Activated T-helper 1 cell treated with anti-CD3 and anti-CD28 coated beads, Interleukin-12 subunit alpha, Interleukin-12 subunit beta, Interleukin-2, Interleukin-4 antibody, amounts not matched to agents 30 ng/mL and 10 ng/mL and 1 ng/mL, durations not matched to agents 14 hours and 24 hours and 36 hours (primary cell): ENCODE data around the gene HNRNPR. TPM values are rescaled to one million over a fixed set of nuclear protein-coding genes. Genes with fewer than 3 reads are reported as not detected.
"Not testable (repeated sequence)": the region's sequence is repeated elsewhere in the genome, so short reads cannot be mapped to it uniquely, and the experiment has no call there.

Experiments
- DNase-seq: peaks from one replicate; pipeline ENCODE4 v3.0.0; 2021; ENCODE audit warnings: low spot score
- H3K27ac Mint-ChIP-seq: one replicate; pipeline ENCODE4 v1.8.0; 2021; ENCODE audit warnings: mild to moderate bottlenecking, mixed read lengths
- H3K27me3 Mint-ChIP-seq: one replicate; pipeline ENCODE4 v1.8.0; 2022; ENCODE audit warnings: mild to moderate bottlenecking, moderate library complexity, mixed read lengths; ENCODE audit not compliant: insufficient read depth
- H3K36me3 Mint-ChIP-seq: one replicate; pipeline ENCODE4 v1.8.0; 2021; ENCODE audit warnings: low read depth, mixed read lengths
- H3K4me1 Mint-ChIP-seq: one replicate; pipeline ENCODE4 v1.8.0; 2021; ENCODE audit warnings: low read depth, mixed read lengths
- H3K4me3 Mint-ChIP-seq: one replicate; pipeline ENCODE4 v1.8.0; 2021; ENCODE audit warnings: mild to moderate bottlenecking, moderate library complexity, mixed read lengths
- H3K9me3 Mint-ChIP-seq: one replicate; pipeline ENCODE4 v1.8.0; 2021; ENCODE audit warnings: mixed read lengths
- intact Hi-C: fragments of 100-400 bp; cut with micrococcal nuclease; formaldehyde crosslinking; loops from one replicate; pipeline ENCODE4 v1.15.1; 2024
- total RNA-seq: library from RNA; stranded (reverse); gene quantifications from 2 replicates; pipeline ENCODE4 v1.2.3, GENCODE V29; 2022

The HNRNPR gene
- total RNA-seq, 1 donor from 2014 or later, result 241 TPM

DNA sequence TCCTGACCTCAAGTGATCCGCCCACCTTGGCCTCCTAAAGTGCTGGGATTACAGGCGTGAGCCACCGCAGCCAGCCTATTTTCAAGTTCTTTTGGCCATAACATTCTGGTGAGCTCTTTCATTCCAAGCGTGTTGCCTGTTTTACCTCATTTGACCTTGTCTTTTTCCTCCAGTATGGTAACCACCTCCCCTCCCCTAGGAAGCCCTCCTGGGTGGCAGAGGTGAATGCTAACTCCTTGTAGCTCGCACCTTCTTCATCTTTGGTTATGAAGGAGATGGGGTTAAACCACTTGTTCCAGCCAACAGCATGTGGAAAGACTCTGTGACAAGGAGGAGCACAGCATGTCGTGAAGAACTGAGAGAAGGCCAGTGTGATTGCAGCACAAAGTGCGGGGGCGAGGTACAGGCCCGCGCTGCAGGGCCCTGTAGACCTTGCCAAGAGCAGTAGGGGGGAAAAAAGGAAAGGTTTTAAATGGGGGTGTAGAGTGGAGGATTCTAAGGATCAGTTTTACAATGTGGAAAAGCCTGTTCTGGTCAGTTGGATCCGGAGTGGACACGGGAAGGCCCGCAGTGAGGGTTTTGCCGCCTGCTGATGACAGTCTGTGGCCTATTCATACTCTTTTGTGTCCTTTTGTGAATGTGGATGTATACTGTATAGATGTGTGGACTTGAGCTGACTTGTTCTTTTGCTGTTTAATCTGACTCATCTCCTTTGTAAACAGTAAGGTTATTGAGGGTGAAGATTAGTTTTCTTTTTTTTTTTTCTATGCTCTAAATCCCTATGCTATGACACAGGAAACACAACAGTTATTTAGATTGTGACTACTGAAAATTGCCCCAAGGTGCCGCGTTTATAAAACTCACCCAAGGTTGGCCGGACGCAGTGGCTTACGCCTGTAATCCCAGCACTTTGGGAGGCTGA, 33.1 kb upstream of the HNRNPR start:
- DNase-seq, result no peak

DNA sequence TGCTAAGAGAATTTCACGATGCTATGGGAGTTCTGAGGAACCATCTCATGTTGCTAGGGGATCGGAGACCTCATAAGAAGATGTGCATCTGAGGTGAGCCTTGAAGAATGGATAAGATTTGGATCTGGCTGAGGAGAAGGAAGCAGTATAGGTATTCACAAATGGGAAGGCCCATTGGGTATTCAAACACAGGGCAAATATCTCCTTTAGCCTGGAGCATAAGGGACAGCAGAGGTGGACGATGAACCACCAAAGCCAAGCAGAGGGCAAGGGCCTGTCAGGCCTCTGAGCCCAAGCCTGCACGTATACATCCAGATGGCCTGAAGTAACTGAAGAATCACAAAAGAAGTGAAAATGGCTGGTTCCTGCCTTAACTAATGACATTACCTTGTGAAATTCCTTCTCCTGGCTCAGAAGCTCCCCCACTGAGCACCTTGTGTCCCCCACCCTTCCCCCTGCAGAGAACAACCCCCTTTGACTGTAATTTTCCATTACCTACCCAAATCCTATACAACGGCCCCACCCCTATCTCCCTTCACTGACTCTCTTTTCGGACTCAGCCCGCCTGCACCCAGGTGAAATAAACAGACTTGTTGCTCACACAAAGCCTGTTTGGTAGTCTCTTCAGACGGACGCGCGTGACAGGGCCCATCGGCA, 30.1 kb upstream of the HNRNPR start:
- H3K36me3 Mint-ChIP-seq, intact Hi-C loops, H3K27ac Mint-ChIP-seq, DNase-seq, H3K27me3 Mint-ChIP-seq, H3K4me3 Mint-ChIP-seq, H3K9me3 Mint-ChIP-seq: not testable (repeated sequence)
- H3K4me1 Mint-ChIP-seq, result peaks cover 13% of the 10 kb centered on the region

More for the DNA sequence above, 33.1 kb upstream of the HNRNPR start:
- Mint-ChIP-seq H3K4me3 (no peak overlapping the region), H3K4me1 (no peaks in the 10 kb centered on the region), H3K9me3 (no peaks in the 10 kb centered on the region), H3K36me3 (peaks cover 4% of the 10 kb centered on the region), H3K27ac (no peak overlapping the region), H3K27me3 (peaks cover 2% of the 10 kb centered on the region)
- intact Hi-C loops, result no loop called here

GRCh38 chr1:23371987-23372880, 28.1 kb upstream of the HNRNPR start:
- H3K9me3 Mint-ChIP-seq, result no peaks in the 10 kb centered on the region
- H3K27ac Mint-ChIP-seq, result no peak overlapping the region
- H3K27me3 Mint-ChIP-seq, result peaks cover 2% of the 10 kb centered on the region
- intact Hi-C loops, result no loop called here
- DNase-seq, result no peak
- H3K36me3 Mint-ChIP-seq, result peaks cover 8% of the 10 kb centered on the region
- H3K4me3 Mint-ChIP-seq, result no peak overlapping the region
- H3K4me1 Mint-ChIP-seq, result peaks cover 19% of the 10 kb centered on the region

DNA sequence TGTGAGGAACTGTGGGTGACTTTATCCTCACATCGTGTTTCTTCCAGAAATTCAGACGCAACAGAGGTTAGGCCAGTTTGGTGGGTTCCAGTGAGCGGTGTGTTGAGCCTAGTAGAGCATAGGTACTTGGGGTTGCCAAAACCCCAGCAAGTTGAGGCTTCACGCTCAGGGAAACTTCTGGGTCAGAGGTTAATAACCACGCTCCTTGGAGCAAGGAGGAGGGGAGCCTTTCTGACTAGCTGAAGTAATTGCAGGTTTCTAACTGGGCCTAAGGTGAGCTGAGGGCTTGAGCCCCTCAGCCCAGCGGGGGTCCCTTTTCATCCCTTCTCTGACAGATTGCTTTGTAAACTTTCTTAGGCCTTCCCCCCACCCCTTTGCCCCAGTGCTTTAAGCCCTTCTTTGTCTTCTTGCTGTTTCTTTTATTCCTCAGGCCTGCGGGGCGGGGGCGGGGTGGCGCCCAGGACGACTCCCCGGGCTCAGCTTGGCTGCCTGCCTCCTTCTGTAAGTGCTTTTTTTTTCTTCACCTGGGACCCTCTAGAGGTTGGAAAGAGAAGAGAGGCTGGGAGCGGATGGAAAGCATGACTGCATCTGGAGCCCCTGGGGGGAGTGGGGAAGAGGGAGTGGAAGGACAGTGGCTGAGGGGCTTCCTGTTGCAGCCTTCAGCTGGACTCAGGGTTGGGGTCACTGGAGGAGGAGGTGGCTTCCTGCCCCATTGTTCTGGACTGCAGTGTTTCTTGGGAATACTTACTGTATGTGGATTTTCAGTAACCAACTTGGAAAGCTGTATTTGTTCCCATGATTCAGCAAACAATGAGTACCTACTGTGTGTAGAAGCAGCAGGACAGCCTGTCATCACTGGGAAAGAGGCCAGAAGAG, 26.9 kb upstream of the HNRNPR start:
- Mint-ChIP-seq H3K36me3 (peaks cover 19% of the 10 kb centered on the region), H3K4me1 (peaks cover 27% of the 10 kb centered on the region), H3K9me3 (peaks cover 10% of the 10 kb centered on the region), H3K27ac (no peak overlapping the region), H3K27me3 (peaks cover 2% of the 10 kb centered on the region), H3K4me3 (peak overlapping the region; percentile 95)
- DNase-seq, result no peak
- intact Hi-C loops, result no loop called here

DNA sequence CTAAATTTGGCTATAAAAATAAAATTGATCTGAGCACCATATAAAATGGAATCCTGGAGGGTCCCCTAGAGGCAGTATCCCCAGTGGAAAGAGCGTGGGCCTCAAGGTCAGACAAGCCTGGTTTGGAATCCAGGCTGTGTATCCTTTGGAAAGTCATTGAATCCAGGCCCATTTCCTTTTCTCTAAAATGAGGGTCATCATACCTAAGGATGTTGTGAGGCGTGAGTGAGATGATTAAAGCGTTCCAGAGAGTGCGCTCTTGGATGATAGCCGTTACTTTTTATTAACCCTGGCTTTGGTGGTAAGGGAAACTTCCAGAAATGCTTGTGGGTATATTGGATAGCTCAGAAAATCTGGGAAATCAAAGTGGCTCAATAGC, 26.2 kb upstream of the HNRNPR start:
- peaks cover 2% of the 10 kb centered on the region for H3K27me3 Mint-ChIP-seq
- H3K4me3 Mint-ChIP-seq, result peak overlapping the region; percentile 95
- intact Hi-C loops, result no loop called here
- peaks cover 12% of the 10 kb centered on the region for H3K9me3 Mint-ChIP-seq
- DNase-seq, result no peak
- H3K27ac Mint-ChIP-seq, result peak overlapping the region; percentile 13
- H3K4me1 Mint-ChIP-seq, result peaks cover 27% of the 10 kb centered on the region
- peaks cover 21% of the 10 kb centered on the region for H3K36me3 Mint-ChIP-seq

DNA sequence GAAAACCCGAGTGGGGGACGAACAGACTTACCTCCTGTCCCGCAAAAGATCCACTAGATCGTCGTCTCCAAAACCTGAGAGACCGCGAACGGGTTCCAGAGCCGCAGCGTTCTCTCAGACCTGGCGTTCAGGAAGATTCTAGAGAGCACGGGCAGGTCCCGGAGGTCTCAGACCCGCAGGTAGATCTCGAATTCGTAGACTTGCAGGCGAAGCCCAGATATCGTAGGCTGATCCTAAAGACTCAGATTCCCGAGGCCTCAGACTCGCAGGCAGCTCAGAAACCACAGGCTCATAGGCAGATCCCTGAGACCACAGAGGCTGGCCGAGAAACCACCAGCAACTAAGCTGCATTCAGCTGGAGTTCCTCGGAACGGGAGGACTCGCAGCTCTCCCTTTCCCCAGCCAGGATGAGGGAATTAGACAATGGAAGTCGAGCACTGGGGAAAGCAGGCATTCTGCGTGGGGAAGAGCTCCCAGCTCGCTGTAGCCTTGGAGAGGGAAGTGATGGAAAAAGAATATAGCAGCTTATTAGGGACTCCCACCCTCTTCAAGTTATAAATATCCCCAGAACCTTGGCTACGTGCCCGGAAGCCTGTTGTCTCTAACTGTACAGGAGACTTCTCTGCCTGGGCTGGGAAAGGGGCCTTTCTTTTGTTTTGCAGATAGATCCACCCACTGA, 25.4 kb upstream of the HNRNPR start, which contains the start of gene ZNF436:
Gene ZNF436, minus strand, starts transcription at position 502 of the 679 bp plus-strand sequence. CDS start 1,831 bp downstream, outside the sequence.
- peaks cover 17% of the 10 kb centered on the region for H3K9me3 Mint-ChIP-seq
- H3K27me3 Mint-ChIP-seq, result no peaks in the 10 kb centered on the region
- H3K36me3 Mint-ChIP-seq, result peaks cover 27% of the 10 kb centered on the region
- DNase-seq, result no peak
- peak within 1 kb of the TSS; percentile 96 for H3K27ac Mint-ChIP-seq
- intact Hi-C loops, result loop anchor here (2.0 to 10.0 kb wide), 5 partner anchors 37 to 321 kb away; partner anchors contain the start of genes ASAP3 and RPL11
- peak within 1 kb of the TSS; percentile 95 for H3K4me3 Mint-ChIP-seq
- H3K4me1 Mint-ChIP-seq, result peaks cover 27% of the 10 kb centered on the region

DNA sequence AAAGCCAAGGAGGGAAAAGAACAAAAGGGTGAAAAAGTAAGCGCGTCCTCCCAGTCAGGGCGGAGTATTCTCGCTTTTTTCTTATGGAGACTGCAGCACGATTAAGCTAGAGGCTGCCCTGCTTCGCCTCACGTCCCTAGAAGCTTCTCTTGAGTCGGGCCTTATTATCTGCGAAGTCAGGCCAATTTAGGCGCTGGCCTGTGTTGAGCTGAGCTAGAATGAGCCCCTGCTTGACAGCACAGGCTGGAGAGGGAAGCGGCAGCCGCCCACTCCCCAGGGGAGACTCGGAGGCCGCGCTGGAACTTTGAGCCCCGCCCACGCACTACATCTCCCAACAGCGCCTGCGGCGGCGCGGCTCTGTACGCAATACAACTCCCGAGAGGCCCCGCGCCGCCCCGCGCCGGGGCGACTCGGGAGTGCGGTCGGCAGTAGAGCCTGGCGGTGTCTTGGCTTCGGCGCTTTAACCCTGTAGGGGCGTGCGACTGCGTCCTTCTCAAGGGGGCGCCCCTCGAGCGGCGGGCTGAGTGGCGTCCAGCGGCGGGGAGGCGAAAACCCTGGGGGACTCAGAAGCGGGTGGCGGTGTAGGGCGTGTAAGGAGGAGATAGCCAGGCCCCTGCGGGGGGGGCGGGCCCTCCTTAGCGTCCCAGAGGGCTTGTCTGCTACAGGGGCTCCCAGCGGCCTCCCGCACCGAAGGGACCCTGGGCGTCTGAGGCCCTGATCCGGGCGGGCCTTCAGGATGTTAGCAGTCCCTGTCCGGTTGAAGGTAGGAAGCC, 24.7 kb upstream of the HNRNPR start:
- Mint-ChIP-seq H3K27ac (peak overlapping the region; percentile 96), H3K9me3 (peaks cover 21% of the 10 kb centered on the region), H3K36me3 (peaks cover 32% of the 10 kb centered on the region), H3K4me1 (peaks cover 27% of the 10 kb centered on the region), H3K27me3 (no peaks in the 10 kb centered on the region), H3K4me3 (peak overlapping the region; percentile 95)
- DNase-seq, result peak; percentile 85
- intact Hi-C loops, result loop anchor here (1.0 to 10.0 kb wide), 10 partner anchors 24 to 457 kb away; partner anchors contain the start of genes ASAP3, GALE, HMGCL and HNRNPR

- Mint-ChIP-seq H3K9me3 (peaks cover 28% of the 10 kb centered on the region), H3K4me1 (peaks cover 27% of the 10 kb centered on the region), H3K27me3 (no peaks in the 10 kb centered on the region), H3K27ac (peak overlapping the region; percentile 96), H3K36me3 (peaks cover 39% of the 10 kb centered on the region), H3K4me3 (peak overlapping the region; percentile 95)
- intact Hi-C loops, result loop anchor here (1.0 to 10.0 kb wide), 10 partner anchors 24 to 457 kb away; partner anchors contain the start of genes ASAP3, GALE, HMGCL and HNRNPR
- peak; percentile 98 for DNase-seq
Measured at GRCh38 chr1:23367791-23368561, 23.9 kb upstream of the HNRNPR start.

- intact Hi-C loops, result loop anchor here (5.0 to 10.0 kb wide), 2 partner anchors 35 to 253 kb away; no protein-coding TSS in a partner anchor
- H3K9me3 Mint-ChIP-seq, result peaks cover 33% of the 10 kb centered on the region
- peak overlapping the region; percentile 95 for H3K4me3 Mint-ChIP-seq
- H3K27ac Mint-ChIP-seq, result peak overlapping the region; percentile 93
- H3K27me3 Mint-ChIP-seq, result no peaks in the 10 kb centered on the region
- H3K36me3 Mint-ChIP-seq, result peaks cover 43% of the 10 kb centered on the region
- H3K4me1 Mint-ChIP-seq, result peaks cover 27% of the 10 kb centered on the region
- no peak for DNase-seq
Measured at GRCh38 chr1:23367451-23367790, 23.3 kb upstream of the HNRNPR start.

GRCh38 chr1:23366598-23366997, 22.5 kb upstream of the HNRNPR start:
- Mint-ChIP-seq H3K4me1 (peaks cover 27% of the 10 kb centered on the region), H3K27ac (no peak overlapping the region), H3K9me3 (peaks cover 41% of the 10 kb centered on the region), H3K4me3 (peak overlapping the region; percentile 95), H3K36me3 (peaks cover 50% of the 10 kb centered on the region), H3K27me3 (no peaks in the 10 kb centered on the region)
- DNase-seq, result no peak
- intact Hi-C loops, result loop anchor here (5.0 to 10.0 kb wide), 2 partner anchors 34 to 252 kb away; no protein-coding TSS in a partner anchor
